Measurements from ENCODE around the gene SYCP3. TPM values are rescaled to one million over a fixed set of nuclear protein-coding genes. Genes with fewer than 3 reads are reported as not detected.

The SYCP3 gene
- total RNA-seq, 1 experiment from 2014 or later, result 0.31 TPM

GRCh38 chr12:101743242-101743641, 4.0 kb upstream of the SYCP3 start:
- H3K9ac ChIP-seq (ENCODE audit: extremely low read depth, insufficient read length, low read length), result no peak overlapping the region
- H4K8ac ChIP-seq (replicated peaks; ENCODE audit: insufficient read length, low read depth, low read length), result no peak overlapping the region
- no peak for TF ChIP-seq CTCF (conservative IDR thresholded peaks at IDR 0.05)
- WGBS (ENCODE audit: extremely low coverage, insufficient read length, low lambda C conversion rate), result no CpG with 5 or more reads among the region's 1 CpG
- H2BK120ac ChIP-seq (ENCODE audit: low read depth, low read length, poor library complexity, severe bottlenecking), result no peak overlapping the region
- H2BK20ac ChIP-seq (ENCODE audit: low read depth, low read length, poor library complexity, severe bottlenecking), result no peak overlapping the region
- no peak overlapping the region for H2AK5ac ChIP-seq (ENCODE audit: insufficient read length, low read length)
- no peaks in the 10 kb centered on the region for H3K9me3 ChIP-seq (ENCODE audit: control insufficient read depth, low read depth, low read length)
- H3K79me2 ChIP-seq (ENCODE audit: insufficient read depth, low read length), result no peaks in the 10 kb centered on the region
- Mint-ChIP-seq H3K27ac (0 out of 7 replicates have a peak overlapping the region, but pooled peaks of 1 of the 3 experiments have one; percentile 7), H3K4me1 (no peaks in the 10 kb centered on the region), H3K4me3 (no peak overlapping the region), H3K9me3 (no peaks in the 10 kb centered on the region), H3K27me3 (ENCODE audit: low read depth) (no peaks in the 10 kb centered on the region), H3K36me3 (ENCODE audit: insufficient read depth in 1 of 3, low read depth in 3 of 3) (peaks cover 0 to 32% (median 28%) of the 10 kb centered on the region in 3 experiments; a peak in 5 of 7 replicates)
- H3K4ac ChIP-seq (ENCODE audit: low read depth, low read length), result no peak overlapping the region
- no peak overlapping the region for H2AFZ ChIP-seq (ENCODE audit: low read length)
- no peaks in the 10 kb centered on the region for H4K20me1 ChIP-seq (ENCODE audit: control insufficient read depth, insufficient read depth, insufficient read length)
- H3K18ac ChIP-seq (ENCODE audit: insufficient read length, low read depth, low read length), result no peak overlapping the region
- no peak overlapping the region for H3K4me2 ChIP-seq (ENCODE audit: insufficient read depth, insufficient read length, low read length)
- no peaks in the 10 kb centered on the region for H3K23me2 ChIP-seq (ENCODE audit: insufficient read length, low read depth, low read length, poor library complexity, severe bottlenecking)
- H3K56ac ChIP-seq (ENCODE audit: insufficient read length, low read depth, low read length), result no peak overlapping the region
- H3K14ac ChIP-seq (ENCODE audit: insufficient read depth, low read length), result no peak overlapping the region
- H2BK12ac ChIP-seq (ENCODE audit: insufficient read length, low read depth, low read length), result no peak overlapping the region
- no peak overlapping the region for H3K27ac ChIP-seq (ENCODE audit: insufficient read length, low read depth, low read length)
- H4K5ac ChIP-seq (ENCODE audit: insufficient read length, low read depth, low read length), result no peak overlapping the region
- H3K79me1 ChIP-seq (ENCODE audit: insufficient read depth, low read depth, low read length, poor library complexity, severe bottlenecking), result no peaks in the 10 kb centered on the region
- H2BK15ac ChIP-seq (ENCODE audit: low read depth, low read length), result no peak overlapping the region
- no peak overlapping the region for H2BK5ac ChIP-seq (ENCODE audit: insufficient read length, low read length)
- no peak for DNase-seq
- H3K23ac ChIP-seq (ENCODE audit: insufficient read length, low read depth, low read length), result no peak overlapping the region
- no peaks in the 10 kb centered on the region for H3K4me1 ChIP-seq (ENCODE audit: insufficient read depth, low read length)
- no peak overlapping the region for H4K91ac ChIP-seq (ENCODE audit: insufficient read length, low read depth, low read length)
- no peak overlapping the region for H3T11ph ChIP-seq (ENCODE audit: low read length)
- no peaks in the 10 kb centered on the region for H3K27me3 ChIP-seq (ENCODE audit: insufficient read depth, low read length)
